Measurements from ENCODE around the gene ASB7.

Gene ASB7

GRCh38 chr15:100661156-100661555 lies 58.8 kb downstream of the ASB7 start:
- H4K91ac ChIP-seq (ENCODE audit: low read depth, low read length, poor library complexity): no peak overlapping the region
- H3K4me2 ChIP-seq (ENCODE audit: insufficient read depth, low read length, poor library complexity, severe bottlenecking): no peak overlapping the region
- H3K4me1 ChIP-seq (ENCODE audit: control insufficient read depth in 2 of 2, insufficient read depth in 1 of 2, low read depth in 1 of 2, low read length in 2 of 2): peaks cover 0 to 10% of the 10 kb centered on the region in 2 donors
- no peak for DNase-seq (ENCODE audit: low spot score)
- H3K79me1 ChIP-seq (ENCODE audit: low read depth, low read length): no peaks in the 10 kb centered on the region
- H4K8ac ChIP-seq (ENCODE audit: low read depth, low read length): no peak overlapping the region
- no peak overlapping the region for H3K27ac ChIP-seq (replicated peaks; ENCODE audit: low read length)
- H2BK120ac ChIP-seq (ENCODE audit: low read depth, low read length): no peak overlapping the region
- no peak overlapping the region for H2BK5ac ChIP-seq (ENCODE audit: low read length)
- WGBS, 2 donors (ENCODE audit: extremely low coverage in 2 of 2, insufficient read length in 2 of 2, insufficient replicate concordance in 1 of 2): no CpG with 5 or more reads among the region's 10 CpGs
- H3K4me3 ChIP-seq (ENCODE audit: low read length in 2 of 2): no peak overlapping the region
- no peak overlapping the region for H2AFZ ChIP-seq (ENCODE audit: low read length)
- H3K18ac ChIP-seq (ENCODE audit: low read length): peak overlapping the region; percentile 46
- H3K4ac ChIP-seq (ENCODE audit: low read length): no peak overlapping the region
- H3K9ac ChIP-seq (ENCODE audit: low read depth, low read length, poor library complexity): no peak overlapping the region
- no peak overlapping the region for H2BK15ac ChIP-seq (ENCODE audit: low read length)
- H2AK5ac ChIP-seq (ENCODE audit: low read depth, low read length): peak overlapping the region; percentile 63
- H3K27me3 ChIP-seq (ENCODE audit: control insufficient read depth in 3 of 3, insufficient read depth in 3 of 3, low read depth in 1 of 3, low read length in 3 of 3): no peaks in the 10 kb centered on the region
- no peak overlapping the region for H2BK12ac ChIP-seq (ENCODE audit: low read length)
- no peak overlapping the region for H3K23ac ChIP-seq (ENCODE audit: low read depth, low read length, poor library complexity)
- H3K36me3 ChIP-seq (replicated peaks in 1 of 2; ENCODE audit: control insufficient read depth in 2 of 2, insufficient read depth in 2 of 2, low read length in 2 of 2): no peaks in the 10 kb centered on the region
- H3K9me3 ChIP-seq (replicated peaks in 1 of 2; ENCODE audit: control insufficient read depth in 2 of 2, insufficient read depth in 1 of 2, low read depth in 1 of 2, low read length in 2 of 2): no peaks in the 10 kb centered on the region
- no peak overlapping the region for H3K14ac ChIP-seq (ENCODE audit: low read length)

GRCh38 chr15:100663086-100663914 lies 60.9 kb downstream of the ASB7 start:
- Histone ChIP-seq H2AK5ac (ENCODE audit: low read depth, low read length) (no peak overlapping the region), H3K4me1 (ENCODE audit: control insufficient read depth in 2 of 2, insufficient read depth in 1 of 2, low read depth in 1 of 2, low read length in 2 of 2) (peaks cover 0 to 9% of the 10 kb centered on the region in 2 donors), H3K4me3 (ENCODE audit: low read length in 2 of 2) (no peak overlapping the region), H2BK120ac (ENCODE audit: low read depth, low read length) (no peak overlapping the region), H3K23ac (ENCODE audit: low read depth, low read length, poor library complexity) (no peak overlapping the region), H3K36me3 (replicated peaks in 1 of 2; ENCODE audit: control insufficient read depth in 2 of 2, insufficient read depth in 2 of 2, low read length in 2 of 2) (no peaks in the 10 kb centered on the region), H3K9me3 (replicated peaks in 1 of 2; ENCODE audit: control insufficient read depth in 2 of 2, insufficient read depth in 1 of 2, low read depth in 1 of 2, low read length in 2 of 2) (no peaks in the 10 kb centered on the region), H2BK15ac (ENCODE audit: low read length) (no peak overlapping the region), H3K14ac (ENCODE audit: low read length) (no peak overlapping the region), H3K9ac (ENCODE audit: low read depth, low read length, poor library complexity) (no peak overlapping the region), H3K4me2 (ENCODE audit: insufficient read depth, low read length, poor library complexity, severe bottlenecking) (no peak overlapping the region), H4K91ac (ENCODE audit: low read depth, low read length, poor library complexity) (no peak overlapping the region), H3K27me3 (ENCODE audit: control insufficient read depth in 3 of 3, insufficient read depth in 3 of 3, low read depth in 1 of 3, low read length in 3 of 3) (no peaks in the 10 kb centered on the region), H2AFZ (ENCODE audit: low read length) (peak overlapping the region; percentile 4), H4K8ac (ENCODE audit: low read depth, low read length) (no peak overlapping the region), H3K27ac (replicated peaks; ENCODE audit: low read length) (peak overlapping the region; percentile 49), H3K4ac (ENCODE audit: low read length) (no peak overlapping the region), H2BK5ac (ENCODE audit: low read length) (no peak overlapping the region), H3K79me1 (ENCODE audit: low read depth, low read length) (no peaks in the 10 kb centered on the region), H2BK12ac (ENCODE audit: low read length) (no peak overlapping the region), H3K18ac (ENCODE audit: low read length) (no peak overlapping the region)
- WGBS, 2 donors (ENCODE audit: extremely low coverage in 2 of 2, insufficient read length in 2 of 2, insufficient replicate concordance in 1 of 2): no CpG with 5 or more reads among the region's 13 CpGs
- peak; percentile 26 for DNase-seq (ENCODE audit: low spot score)

- H3K27me3 ChIP-seq (ENCODE audit: control insufficient read depth in 3 of 3, insufficient read depth in 3 of 3, low read depth in 1 of 3, low read length in 3 of 3): no peaks in the 10 kb centered on the region
- no peak overlapping the region for H4K8ac ChIP-seq (ENCODE audit: low read depth, low read length)
- H3K4me1 ChIP-seq (ENCODE audit: control insufficient read depth in 2 of 2, insufficient read depth in 1 of 2, low read depth in 1 of 2, low read length in 2 of 2): peaks cover 0 to 9% of the 10 kb centered on the region in 2 donors
- H3K4ac ChIP-seq (ENCODE audit: low read length): no peak overlapping the region
- H3K36me3 ChIP-seq (replicated peaks in 1 of 2; ENCODE audit: control insufficient read depth in 2 of 2, insufficient read depth in 2 of 2, low read length in 2 of 2): no peaks in the 10 kb centered on the region
- no peaks in the 10 kb centered on the region for H3K9me3 ChIP-seq (replicated peaks in 1 of 2; ENCODE audit: control insufficient read depth in 2 of 2, insufficient read depth in 1 of 2, low read depth in 1 of 2, low read length in 2 of 2)
- H3K27ac ChIP-seq (replicated peaks; ENCODE audit: low read length): peak overlapping the region; percentile 49
- WGBS, 2 donors (ENCODE audit: extremely low coverage in 2 of 2, insufficient read length in 2 of 2, insufficient replicate concordance in 1 of 2): no CpG with 5 or more reads among the region's 11 CpGs
- no peaks in the 10 kb centered on the region for H3K79me1 ChIP-seq (ENCODE audit: low read depth, low read length)
- no peak overlapping the region for H2AFZ ChIP-seq (ENCODE audit: low read length)
- H3K4me3 ChIP-seq (ENCODE audit: low read length in 2 of 2): no peak overlapping the region
- no peak overlapping the region for H2AK5ac ChIP-seq (ENCODE audit: low read depth, low read length)
- no peak overlapping the region for H2BK5ac ChIP-seq (ENCODE audit: low read length)
- no peak overlapping the region for H3K4me2 ChIP-seq (ENCODE audit: insufficient read depth, low read length, poor library complexity, severe bottlenecking)
- H2BK12ac ChIP-seq (ENCODE audit: low read length): no peak overlapping the region
- no peak overlapping the region for H3K9ac ChIP-seq (ENCODE audit: low read depth, low read length, poor library complexity)
- H4K91ac ChIP-seq (ENCODE audit: low read depth, low read length, poor library complexity): no peak overlapping the region
- DNase-seq (ENCODE audit: low spot score): no peak
- H3K18ac ChIP-seq (ENCODE audit: low read length): no peak overlapping the region
- no peak overlapping the region for H2BK120ac ChIP-seq (ENCODE audit: low read depth, low read length)
- no peak overlapping the region for H3K14ac ChIP-seq (ENCODE audit: low read length)
- H3K23ac ChIP-seq (ENCODE audit: low read depth, low read length, poor library complexity): no peak overlapping the region
- H2BK15ac ChIP-seq (ENCODE audit: low read length): no peak overlapping the region
These were observed 61.5 kb downstream of the ASB7 start for GRCh38 chr15:100663915-100664281.

- Histone ChIP-seq H4K91ac (ENCODE audit: low read depth, low read length, poor library complexity) (no peak overlapping the region), H3K4me2 (ENCODE audit: insufficient read depth, low read length, poor library complexity, severe bottlenecking) (no peak overlapping the region), H2BK5ac (ENCODE audit: low read length) (no peak overlapping the region), H3K27me3 (ENCODE audit: control insufficient read depth in 3 of 3, insufficient read depth in 3 of 3, low read depth in 1 of 3, low read length in 3 of 3) (peaks cover 0 to under 1% (median 0%) of the 10 kb centered on the region in 3 experiments), H3K36me3 (replicated peaks in 1 of 2; ENCODE audit: control insufficient read depth in 2 of 2, insufficient read depth in 2 of 2, low read length in 2 of 2) (no peaks in the 10 kb centered on the region), H2AK5ac (ENCODE audit: low read depth, low read length) (no peak overlapping the region), H2BK120ac (ENCODE audit: low read depth, low read length) (no peak overlapping the region), H3K14ac (ENCODE audit: low read length) (no peak overlapping the region), H2BK15ac (ENCODE audit: low read length) (no peak overlapping the region), H3K79me1 (ENCODE audit: low read depth, low read length) (no peaks in the 10 kb centered on the region), H3K27ac (replicated peaks; ENCODE audit: low read length) (no peak overlapping the region), H2BK12ac (ENCODE audit: low read length) (no peak overlapping the region), H3K18ac (ENCODE audit: low read length) (peak overlapping the region; percentile 51), H3K4me3 (ENCODE audit: low read length in 2 of 2) (no peak overlapping the region), H3K9me3 (replicated peaks in 1 of 2; ENCODE audit: control insufficient read depth in 2 of 2, insufficient read depth in 1 of 2, low read depth in 1 of 2, low read length in 2 of 2) (no peaks in the 10 kb centered on the region), H3K9ac (ENCODE audit: low read depth, low read length, poor library complexity) (no peak overlapping the region), H3K4me1 (ENCODE audit: control insufficient read depth in 2 of 2, insufficient read depth in 1 of 2, low read depth in 1 of 2, low read length in 2 of 2) (peaks cover 0 to 9% of the 10 kb centered on the region in 2 donors), H4K8ac (ENCODE audit: low read depth, low read length) (no peak overlapping the region), H3K23ac (ENCODE audit: low read depth, low read length, poor library complexity) (no peak overlapping the region), H3K4ac (ENCODE audit: low read length) (no peak overlapping the region), H2AFZ (ENCODE audit: low read length) (no peak overlapping the region)
- no peak for DNase-seq (ENCODE audit: low spot score)
- WGBS, 2 donors (ENCODE audit: extremely low coverage in 2 of 2, insufficient read length in 2 of 2, insufficient replicate concordance in 1 of 2): no CpG with 5 or more reads among the region's 7 CpGs
These were observed 63.2 kb downstream of the ASB7 start for GRCh38 chr15:100665570-100665969.
